ENCODE results near the gene STK24.

STK24 gene

DNA sequence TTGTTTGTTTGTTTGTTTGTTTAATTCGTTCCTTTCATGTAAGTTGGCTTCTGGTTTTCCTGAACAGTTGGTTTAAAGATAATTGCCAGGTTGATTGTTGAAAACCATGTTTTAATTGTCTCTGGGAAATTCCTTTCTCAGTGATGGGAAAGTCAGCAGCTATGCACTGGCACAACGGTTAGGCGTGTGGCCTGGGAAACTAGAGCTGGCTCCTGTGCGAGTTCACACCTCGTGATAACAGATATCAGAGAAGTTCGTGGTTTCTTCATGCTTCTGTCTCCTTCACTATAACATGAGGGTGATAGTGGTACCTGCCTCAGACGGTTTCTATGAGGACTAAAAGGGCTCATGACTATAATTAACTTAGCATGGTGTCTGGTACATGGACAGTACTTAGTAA is 153.5 kb downstream of the STK24 start:
- no peak overlapping the region for H3K4me2 ChIP-seq (ENCODE audit: low read depth, low read length, poor library complexity, severe bottlenecking)
- H3K9me3 ChIP-seq (ENCODE audit: insufficient read depth, low read depth, low read length) = no peaks in the 10 kb centered on the region
- no peak overlapping the region for H3K4me3 ChIP-seq (ENCODE audit: low read length, poor library complexity, severe bottlenecking)
- H3K4me1 ChIP-seq (ENCODE audit: insufficient read depth, low read length, poor library complexity, severe bottlenecking) = no peaks in the 10 kb centered on the region
- H3K27me3 ChIP-seq (ENCODE audit: insufficient read depth, low read length, poor library complexity, severe bottlenecking) = no peaks in the 10 kb centered on the region
- no peaks in the 10 kb centered on the region for H3K9me2 ChIP-seq (replicated peaks; ENCODE audit: low read depth, low read length)
- no peaks in the 10 kb centered on the region for H3K79me2 ChIP-seq (ENCODE audit: insufficient read depth, low read length)
- H3K36me3 ChIP-seq (ENCODE audit: insufficient read depth, low read length) = no peaks in the 10 kb centered on the region
- H4K20me1 ChIP-seq (ENCODE audit: insufficient read depth, low read length, poor library complexity, severe bottlenecking) = no peaks in the 10 kb centered on the region
- no peak overlapping the region for H2AFZ ChIP-seq (ENCODE audit: low read length)
- H3F3A ChIP-seq (ENCODE audit: low read depth) = no peaks in the 10 kb centered on the region
- no peak overlapping the region for H3K9ac ChIP-seq (ENCODE audit: low read depth, low read length, poor library complexity, severe bottlenecking)
- TF ChIP-seq EZH2phosphoT487 (IDR thresholded peaks at IDR 0.05; ENCODE audit: borderline replicate concordance) = no peak
- TF ChIP-seq, protein P1, sequence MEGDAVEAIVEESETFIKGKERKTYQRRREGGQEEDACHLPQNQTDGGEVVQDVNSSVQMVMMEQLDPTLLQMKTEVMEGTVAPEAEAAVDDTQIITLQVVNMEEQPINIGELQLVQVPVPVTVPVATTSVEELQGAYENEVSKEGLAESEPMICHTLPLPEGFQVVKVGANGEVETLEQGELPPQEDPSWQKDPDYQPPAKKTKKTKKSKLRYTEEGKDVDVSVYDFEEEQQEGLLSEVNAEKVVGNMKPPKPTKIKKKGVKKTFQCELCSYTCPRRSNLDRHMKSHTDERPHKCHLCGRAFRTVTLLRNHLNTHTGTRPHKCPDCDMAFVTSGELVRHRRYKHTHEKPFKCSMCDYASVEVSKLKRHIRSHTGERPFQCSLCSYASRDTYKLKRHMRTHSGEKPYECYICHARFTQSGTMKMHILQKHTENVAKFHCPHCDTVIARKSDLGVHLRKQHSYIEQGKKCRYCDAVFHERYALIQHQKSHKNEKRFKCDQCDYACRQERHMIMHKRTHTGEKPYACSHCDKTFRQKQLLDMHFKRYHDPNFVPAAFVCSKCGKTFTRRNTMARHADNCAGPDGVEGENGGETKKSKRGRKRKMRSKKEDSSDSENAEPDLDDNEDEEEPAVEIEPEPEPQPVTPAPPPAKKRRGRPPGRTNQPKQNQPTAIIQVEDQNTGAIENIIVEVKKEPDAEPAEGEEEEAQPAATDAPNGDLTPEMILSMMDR (conservative IDR thresholded peaks at IDR 0.05; ENCODE audit: low read length) = no peak

GRCh38 chr13:98422046-98422445 is 154.9 kb downstream of the STK24 start:
- Histone ChIP-seq H3K4me2 (ENCODE audit: low read depth, low read length, poor library complexity, severe bottlenecking) (no peak overlapping the region), H3K79me2 (ENCODE audit: insufficient read depth, low read length) (no peaks in the 10 kb centered on the region), H3F3A (ENCODE audit: low read depth) (no peaks in the 10 kb centered on the region), H3K9me2 (replicated peaks; ENCODE audit: low read depth, low read length) (no peaks in the 10 kb centered on the region), H3K4me3 (ENCODE audit: low read length, poor library complexity, severe bottlenecking) (no peak overlapping the region), H2AFZ (ENCODE audit: low read length) (no peak overlapping the region), H3K27me3 (ENCODE audit: insufficient read depth, low read length, poor library complexity, severe bottlenecking) (no peaks in the 10 kb centered on the region), H3K9ac (ENCODE audit: low read depth, low read length, poor library complexity, severe bottlenecking) (no peak overlapping the region), H3K9me3 (ENCODE audit: insufficient read depth, low read depth, low read length) (no peaks in the 10 kb centered on the region), H3K36me3 (ENCODE audit: insufficient read depth, low read length) (no peaks in the 10 kb centered on the region), H4K20me1 (ENCODE audit: insufficient read depth, low read length, poor library complexity, severe bottlenecking) (no peaks in the 10 kb centered on the region), H3K4me1 (ENCODE audit: insufficient read depth, low read length, poor library complexity, severe bottlenecking) (no peaks in the 10 kb centered on the region)
- TF ChIP-seq, protein P1 (conservative IDR thresholded peaks at IDR 0.05; ENCODE audit: low read length) = no peak
- TF ChIP-seq EZH2phosphoT487 (IDR thresholded peaks at IDR 0.05; ENCODE audit: borderline replicate concordance) = no peak

- Histone ChIP-seq H3K9me2 (replicated peaks; ENCODE audit: low read depth, low read length) (no peaks in the 10 kb centered on the region), H3K36me3 (ENCODE audit: insufficient read depth, low read length) (no peaks in the 10 kb centered on the region), H3K79me2 (ENCODE audit: insufficient read depth, low read length) (no peaks in the 10 kb centered on the region), H2AFZ (ENCODE audit: low read length) (no peak overlapping the region), H3K27me3 (ENCODE audit: insufficient read depth, low read length, poor library complexity, severe bottlenecking) (no peaks in the 10 kb centered on the region), H3K4me2 (ENCODE audit: low read depth, low read length, poor library complexity, severe bottlenecking) (no peak overlapping the region), H3K9me3 (ENCODE audit: insufficient read depth, low read depth, low read length) (no peaks in the 10 kb centered on the region), H4K20me1 (ENCODE audit: insufficient read depth, low read length, poor library complexity, severe bottlenecking) (no peaks in the 10 kb centered on the region), H3K4me1 (ENCODE audit: insufficient read depth, low read length, poor library complexity, severe bottlenecking) (no peaks in the 10 kb centered on the region), H3K9ac (ENCODE audit: low read depth, low read length, poor library complexity, severe bottlenecking) (no peak overlapping the region), H3K4me3 (ENCODE audit: low read length, poor library complexity, severe bottlenecking) (no peak overlapping the region), H3F3A (ENCODE audit: low read depth) (no peaks in the 10 kb centered on the region)
- no peak for TF ChIP-seq EZH2phosphoT487 (IDR thresholded peaks at IDR 0.05; ENCODE audit: borderline replicate concordance)
- TF ChIP-seq, protein P1 (conservative IDR thresholded peaks at IDR 0.05; ENCODE audit: low read length) = no peak
These were observed 156.2 kb downstream of the STK24 start for GRCh38 chr13:98420554-98421175.

Data from Loucy (cell line).